ENCODE results near the gene MSI2.

DNA sequence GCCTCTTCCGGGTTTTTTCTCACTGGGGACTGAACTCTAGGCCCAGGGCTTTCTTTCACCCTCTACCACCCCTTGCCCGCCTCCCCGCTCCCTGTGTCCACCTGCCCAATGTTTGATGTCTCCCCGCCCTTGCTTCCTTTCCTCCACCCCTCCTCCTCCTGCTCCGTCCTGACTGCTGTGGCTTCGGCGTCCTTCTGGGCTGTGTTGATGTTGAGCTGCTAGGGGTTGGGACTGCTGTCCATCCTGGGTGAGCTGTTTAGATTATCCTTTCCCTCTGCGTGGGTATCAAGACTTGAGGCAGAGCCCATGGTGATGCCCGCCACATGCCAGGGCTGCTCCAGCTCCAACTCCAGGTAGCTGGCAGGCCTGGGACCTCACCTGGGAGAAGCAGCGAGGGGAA is 371.3 kb downstream of the MSI2 start:
- TF ChIP-seq POLR2A (IDR thresholded peaks at IDR 0.05; ENCODE audit: low read depth, low read length) (no peak), POLR2AphosphoS5 (IDR thresholded peaks at IDR 0.05; ENCODE audit: low read depth, low read length) (no peak)
